ENCODE measurements around the gene ECE1. TPM values are rescaled to one million over a fixed set of nuclear protein-coding genes. Genes with fewer than 3 reads are reported as not detected.

ECE1 gene
- total and polyA plus RNA-seq, 9 of the 15 experiments (the other 6 are each of a cell fraction or from before 2014, with no cell fraction given): 0.56 to 34.8 (median 11.0) TPM

- DNase-seq (ENCODE audit: extremely low read depth in 1 of 4, low spot score in 3 of 4): no peak
- Histone ChIP-seq H3K9ac (ENCODE audit: insufficient read depth in 1 of 2, low read depth in 2 of 2, low read length in 2 of 2) (no peak overlapping the region), H3K79me2 (ENCODE audit: control insufficient read depth, insufficient read depth, low read length) (no peaks in the 10 kb centered on the region), H3K27me3 (ENCODE audit: control insufficient read depth in 2 of 2, insufficient read depth in 2 of 2, low read length in 2 of 2) (no peaks in the 10 kb centered on the region; a peak in 1 of 5 replicates), H2AFZ (ENCODE audit: low read depth, low read length) (no peak overlapping the region), H3K9me1 (ENCODE audit: control insufficient read depth, insufficient read depth, low read length) (no peaks in the 10 kb centered on the region), H3K4me2 (ENCODE audit: insufficient read depth, low read length) (no peak overlapping the region), H3K4me1 (replicated peaks in 1 of 2; ENCODE audit: control insufficient read depth in 2 of 2, insufficient read depth in 2 of 2, low read length in 2 of 2) (peaks cover 12 to 17% of the 10 kb centered on the region in 2 experiments; a peak in 3 of 5 replicates), H3K4me3 (no peak overlapping the region), H3K9me3 (replicated peaks; ENCODE audit: control insufficient read depth, insufficient read depth, low read depth, low read length) (peaks cover 3% of the 10 kb centered on the region; the same call in 1 of the 2 replicates), H4K20me1 (replicated peaks; ENCODE audit: control insufficient read depth, insufficient read depth, low read length) (peaks cover 44% of the 10 kb centered on the region), H3K36me3 (ENCODE audit: control insufficient read depth, insufficient read depth, low read length) (no peaks in the 10 kb centered on the region), H3K27ac (ENCODE audit: extremely low read depth, low read depth, low read length) (no peak overlapping the region)
- intact Hi-C loops (cut with micrococcal nuclease): no loop called here
- no peak for TF ChIP-seq NCOA4 (IDR thresholded peaks at IDR 0.05; ENCODE audit: partially characterized antibody)
- TF ChIP-seq NEUROD1 (IDR thresholded peaks at IDR 0.05; ENCODE audit: borderline replicate concordance, low read depth, low read length, partially characterized antibody): no peak
- no peak for TF ChIP-seq TBP (optimal IDR thresholded peaks at IDR 0.05; ENCODE audit: low read depth, low read length)
- no peak for TF ChIP-seq EWSR1 (IDR thresholded peaks at IDR 0.05; ENCODE audit: borderline replicate concordance, low read depth, partially characterized antibody)
- no peak for TF ChIP-seq DLX4 (CRISPR knock-in tag; IDR thresholded peaks at IDR 0.05)
- TF ChIP-seq TOE1 (IDR thresholded peaks at IDR 0.05; ENCODE audit: borderline replicate concordance): no peak
- no peak for TF ChIP-seq TOE1 (CRISPR knock-in tag; IDR thresholded peaks at IDR 0.05; ENCODE audit: borderline replicate concordance, low read depth)
- TF ChIP-seq RBM14 (IDR thresholded peaks at IDR 0.05; ENCODE audit: borderline replicate concordance, insufficient read depth, low read depth, low read length): no peak
- TF ChIP-seq ZC3H8 (IDR thresholded peaks at IDR 0.05): no peak
- no peak for TF ChIP-seq SIRT6 (IDR thresholded peaks at IDR 0.05; ENCODE audit: low read depth, low read length)
- TF ChIP-seq ZBTB2 (IDR thresholded peaks at IDR 0.05): no peak
- TF ChIP-seq ZNF3 (CRISPR knock-in tag; IDR thresholded peaks at IDR 0.05): no peak
- WGBS (ENCODE audit: insufficient coverage, low coverage, missing lambda C conversion rate): 72% methylated on average over 6 of the region's 6 CpGs
- no peak for ATAC-seq
- no peak for FAIRE-seq
- no TSS peak for BruUV-seq (replicated peaks)
- ChIA-PET CTCF (ENCODE audit: low intra/inter-chr PET ratio) (interaction anchor here (0.6 kb wide), 1 partner anchor 226 kb away, joined by 3 read pairs; no protein-coding TSS in a partner anchor), POLR2A (interaction anchor here (0.6 to 1.4 kb wide), 2 partner anchors 14 to 74 kb away, joined by 3 to 6 read pairs; no protein-coding TSS in a partner anchor)
- in situ Hi-C loops (cut with MboI): no loop called here
Observed at GRCh38 chr1:21311016-21311415, 20.8 kb upstream of the ECE1 start.
